ENCODE data around the gene STARD5. TPM values are rescaled to one million over a fixed set of nuclear protein-coding genes. Genes with fewer than 3 reads are reported as not detected.

Gene STARD5
- total and polyA plus RNA-seq, 2 of the 4 experiments (the other 2 are of a cell fraction) = 5.0 to 22.8 TPM

DNA sequence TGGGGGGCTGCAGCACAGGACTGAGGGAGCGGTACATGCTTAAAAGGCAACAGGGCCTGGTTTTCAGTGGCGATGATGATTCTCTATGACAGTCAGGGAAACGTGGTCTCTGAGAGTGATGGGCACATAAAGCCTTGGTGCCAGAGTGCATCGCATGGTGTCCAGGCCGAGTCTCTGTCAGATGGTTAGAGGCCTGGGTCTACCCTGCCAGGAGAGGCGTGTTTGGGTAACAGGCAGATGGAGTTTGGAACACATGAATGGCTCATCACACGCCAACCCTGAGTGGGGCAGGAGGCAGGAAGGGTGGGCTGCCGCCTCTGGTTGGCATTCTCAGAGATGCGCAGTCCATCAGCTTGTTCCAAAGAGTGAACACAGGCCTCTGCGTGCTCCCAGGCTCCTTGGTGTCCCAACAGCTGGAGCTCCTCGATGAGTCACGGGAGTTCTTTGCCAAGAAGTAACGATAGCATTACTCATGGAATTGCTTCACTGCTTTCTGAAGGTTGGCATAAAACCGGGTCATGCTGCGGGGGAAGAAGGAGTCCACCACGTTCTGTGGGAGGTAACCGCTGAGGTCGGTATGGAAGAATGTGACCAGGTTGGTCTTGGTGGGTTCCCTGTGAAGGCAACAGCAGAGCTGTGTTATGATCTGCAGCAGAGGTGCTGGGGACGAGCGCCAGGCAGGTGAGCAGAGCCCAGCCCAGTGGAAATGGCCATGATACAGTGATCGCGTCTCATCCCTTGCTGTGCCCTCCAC lies 11.0 kb downstream of the STARD5 start (continued):
- TF ChIP-seq, protein P1, sequence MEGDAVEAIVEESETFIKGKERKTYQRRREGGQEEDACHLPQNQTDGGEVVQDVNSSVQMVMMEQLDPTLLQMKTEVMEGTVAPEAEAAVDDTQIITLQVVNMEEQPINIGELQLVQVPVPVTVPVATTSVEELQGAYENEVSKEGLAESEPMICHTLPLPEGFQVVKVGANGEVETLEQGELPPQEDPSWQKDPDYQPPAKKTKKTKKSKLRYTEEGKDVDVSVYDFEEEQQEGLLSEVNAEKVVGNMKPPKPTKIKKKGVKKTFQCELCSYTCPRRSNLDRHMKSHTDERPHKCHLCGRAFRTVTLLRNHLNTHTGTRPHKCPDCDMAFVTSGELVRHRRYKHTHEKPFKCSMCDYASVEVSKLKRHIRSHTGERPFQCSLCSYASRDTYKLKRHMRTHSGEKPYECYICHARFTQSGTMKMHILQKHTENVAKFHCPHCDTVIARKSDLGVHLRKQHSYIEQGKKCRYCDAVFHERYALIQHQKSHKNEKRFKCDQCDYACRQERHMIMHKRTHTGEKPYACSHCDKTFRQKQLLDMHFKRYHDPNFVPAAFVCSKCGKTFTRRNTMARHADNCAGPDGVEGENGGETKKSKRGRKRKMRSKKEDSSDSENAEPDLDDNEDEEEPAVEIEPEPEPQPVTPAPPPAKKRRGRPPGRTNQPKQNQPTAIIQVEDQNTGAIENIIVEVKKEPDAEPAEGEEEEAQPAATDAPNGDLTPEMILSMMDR (conservative IDR thresholded peaks at IDR 0.05; ENCODE audit: low read depth, low read length) = no peak

Data from IMR-90 (cell line).